ENCODE results near the gene DNAH1. TPM values are rescaled to one million over a fixed set of nuclear protein-coding genes. Genes with fewer than 3 reads are reported as not detected.

Gene DNAH1
- total RNA-seq, 1 experiment from 2014 or later = 5.9 TPM

DNA sequence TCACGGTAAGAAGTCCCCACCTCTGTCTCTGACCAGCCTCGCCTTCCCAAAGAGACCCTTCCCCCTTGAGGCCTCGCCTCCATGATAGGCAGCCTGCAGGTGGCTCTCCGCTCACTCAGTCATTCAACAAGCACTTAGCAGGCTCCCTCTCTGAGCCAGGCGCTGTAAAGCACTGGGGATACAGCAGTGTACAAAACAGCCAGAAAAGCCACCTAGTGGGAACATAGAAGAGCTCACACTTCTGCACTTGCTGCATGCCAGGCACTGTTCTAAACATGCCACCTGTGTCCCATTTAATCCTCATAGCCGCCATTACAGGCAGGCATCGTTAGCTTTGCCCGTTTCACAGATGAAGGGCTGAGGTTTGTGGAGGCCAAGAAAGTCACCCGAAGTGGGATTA, 72.8 kb downstream of the DNAH1 start:
- CTCF ChIA-PET = interaction anchor here (0.5 to 0.6 kb wide), 2 partner anchors 297 to 1102 kb away, joined by 3 to 5 read pairs; partner anchors contain the start of genes GNL3 and PBRM1

DNA sequence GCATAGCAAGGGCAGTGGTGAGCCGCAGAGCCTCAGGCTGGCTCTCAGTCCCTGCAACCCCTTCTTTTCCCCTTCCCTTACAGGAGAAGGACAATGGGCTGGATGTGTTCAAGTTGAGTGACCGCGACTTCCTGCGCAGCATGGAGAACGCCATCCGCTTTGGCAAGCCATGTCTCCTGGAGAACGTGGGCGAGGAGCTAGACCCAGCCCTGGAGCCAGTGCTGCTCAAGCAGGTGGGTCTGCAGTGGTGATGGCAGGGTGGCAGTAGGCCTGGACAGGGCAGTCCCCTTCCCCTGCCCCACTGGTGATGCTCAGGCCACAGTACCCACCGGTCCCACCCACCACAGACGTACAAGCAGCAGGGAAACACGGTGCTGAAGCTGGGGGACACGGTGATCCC, 75.0 kb downstream of the DNAH1 start:
- no peaks in the 10 kb centered on the region for H3K36me3 ChIP-seq (ENCODE audit: low read depth)
- H3K4me3 ChIP-seq = no peak overlapping the region
- BruUV-seq (replicated peaks) = no TSS peak
- no peak overlapping the region for H3K27ac ChIP-seq
- H3K9me2 ChIP-seq (ENCODE audit: insufficient read depth) = no peaks in the 10 kb centered on the region
- H3K27me3 ChIP-seq (ENCODE audit: insufficient read depth, low read depth) = no peaks in the 10 kb centered on the region
- intact Hi-C loops (cut with micrococcal nuclease; ENCODE audit: unreplicated experiment) = no loop called here
- TF ChIP-seq, protein P1, sequence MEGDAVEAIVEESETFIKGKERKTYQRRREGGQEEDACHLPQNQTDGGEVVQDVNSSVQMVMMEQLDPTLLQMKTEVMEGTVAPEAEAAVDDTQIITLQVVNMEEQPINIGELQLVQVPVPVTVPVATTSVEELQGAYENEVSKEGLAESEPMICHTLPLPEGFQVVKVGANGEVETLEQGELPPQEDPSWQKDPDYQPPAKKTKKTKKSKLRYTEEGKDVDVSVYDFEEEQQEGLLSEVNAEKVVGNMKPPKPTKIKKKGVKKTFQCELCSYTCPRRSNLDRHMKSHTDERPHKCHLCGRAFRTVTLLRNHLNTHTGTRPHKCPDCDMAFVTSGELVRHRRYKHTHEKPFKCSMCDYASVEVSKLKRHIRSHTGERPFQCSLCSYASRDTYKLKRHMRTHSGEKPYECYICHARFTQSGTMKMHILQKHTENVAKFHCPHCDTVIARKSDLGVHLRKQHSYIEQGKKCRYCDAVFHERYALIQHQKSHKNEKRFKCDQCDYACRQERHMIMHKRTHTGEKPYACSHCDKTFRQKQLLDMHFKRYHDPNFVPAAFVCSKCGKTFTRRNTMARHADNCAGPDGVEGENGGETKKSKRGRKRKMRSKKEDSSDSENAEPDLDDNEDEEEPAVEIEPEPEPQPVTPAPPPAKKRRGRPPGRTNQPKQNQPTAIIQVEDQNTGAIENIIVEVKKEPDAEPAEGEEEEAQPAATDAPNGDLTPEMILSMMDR (conservative IDR thresholded peaks at IDR 0.05) = no peak
- no peak for TF ChIP-seq EZH2 (IDR thresholded peaks at IDR 0.05; ENCODE audit: low read depth)
- no peaks in the 10 kb centered on the region for H4K20me1 ChIP-seq (ENCODE audit: insufficient read depth)
- H3K9me3 ChIP-seq (ENCODE audit: insufficient read depth, low read depth) = no peaks in the 10 kb centered on the region
- DNase-seq = no peak
- POLR2A ChIA-PET (ENCODE audit: unreplicated experiment) = no interaction called here
- H3F3A ChIP-seq (ENCODE audit: insufficient read depth, low read depth) = no peaks in the 10 kb centered on the region
- CTCF ChIA-PET = no interaction called here
- H3K4me1 ChIP-seq (replicated peaks; ENCODE audit: insufficient read depth) = no peaks in the 10 kb centered on the region
- no peak overlapping the region for H2AFZ ChIP-seq
- no peaks in the 10 kb centered on the region for H3K79me2 ChIP-seq (ENCODE audit: low read depth)
- H3K4me2 ChIP-seq = no peak overlapping the region

More for the DNA sequence above, 72.8 kb downstream of the DNAH1 start:
- Histone ChIP-seq H3K9me3 (ENCODE audit: insufficient read depth, low read depth) (no peaks in the 10 kb centered on the region), H4K20me1 (ENCODE audit: insufficient read depth) (no peaks in the 10 kb centered on the region), H3K36me3 (ENCODE audit: low read depth) (no peaks in the 10 kb centered on the region), H3K9me2 (ENCODE audit: insufficient read depth) (no peaks in the 10 kb centered on the region), H3F3A (ENCODE audit: insufficient read depth, low read depth) (no peaks in the 10 kb centered on the region), H3K4me3 (no peak overlapping the region), H3K4me2 (no peak overlapping the region), H3K79me2 (ENCODE audit: low read depth) (no peaks in the 10 kb centered on the region), H3K27ac (no peak overlapping the region), H3K27me3 (ENCODE audit: insufficient read depth, low read depth) (no peaks in the 10 kb centered on the region), H3K4me1 (replicated peaks; ENCODE audit: insufficient read depth) (no peaks in the 10 kb centered on the region), H2AFZ (no peak overlapping the region)
- DNase-seq = no peak
- TF ChIP-seq, protein P1 (conservative IDR thresholded peaks at IDR 0.05) = no peak; the same call in 1 of the 2 replicates
- TF ChIP-seq EZH2 (IDR thresholded peaks at IDR 0.05; ENCODE audit: low read depth) = no peak
- BruUV-seq (replicated peaks) = no TSS peak
- intact Hi-C loops (cut with micrococcal nuclease; ENCODE audit: unreplicated experiment) = loop anchor here (5.0 kb wide), 2 partner anchors 97 to 157 kb away; no protein-coding TSS in a partner anchor
- POLR2A ChIA-PET (ENCODE audit: unreplicated experiment) = no interaction called here

DNA sequence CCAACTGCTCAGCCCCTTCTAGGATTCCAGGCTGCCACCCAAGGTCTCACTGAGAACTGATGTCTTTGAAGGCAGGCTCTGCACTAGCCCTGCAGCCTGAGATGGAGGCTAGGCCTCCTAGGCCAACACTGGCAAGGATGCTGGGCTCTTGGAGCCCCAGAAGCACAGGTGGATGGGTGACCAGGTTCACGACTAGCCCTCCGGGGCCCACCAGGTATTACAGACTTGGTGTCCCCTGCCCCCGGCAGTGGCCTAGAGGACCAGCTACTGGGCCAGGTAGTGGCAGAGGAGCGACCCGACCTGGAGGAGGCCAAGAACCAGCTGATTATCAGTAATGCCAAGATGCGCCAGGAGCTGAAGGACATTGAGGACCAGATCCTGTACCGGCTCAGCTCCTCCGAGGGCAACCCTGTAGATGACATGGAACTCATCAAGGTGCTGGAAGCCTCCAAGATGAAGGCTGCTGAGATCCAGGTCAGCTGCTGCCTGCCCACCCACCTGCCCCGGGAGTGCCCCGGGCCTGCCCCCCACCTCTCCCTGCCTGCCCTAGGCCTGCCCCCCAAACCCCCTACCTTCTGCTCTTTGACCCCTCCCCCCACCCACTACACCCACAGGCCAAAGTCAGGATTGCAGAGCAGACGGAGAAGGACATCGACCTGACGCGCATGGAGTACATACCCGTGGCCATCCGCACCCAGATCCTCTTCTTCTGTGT, 76.3 kb downstream of the DNAH1 start:
- POLR2A ChIA-PET (ENCODE audit: unreplicated experiment) = no interaction called here
- Histone ChIP-seq H2AFZ (no peak overlapping the region), H3K27me3 (ENCODE audit: insufficient read depth, low read depth) (no peaks in the 10 kb centered on the region), H3K79me2 (ENCODE audit: low read depth) (no peaks in the 10 kb centered on the region), H3K4me2 (no peak overlapping the region), H3K4me1 (replicated peaks; ENCODE audit: insufficient read depth) (no peaks in the 10 kb centered on the region), H3F3A (ENCODE audit: insufficient read depth, low read depth) (no peaks in the 10 kb centered on the region), H3K27ac (no peak overlapping the region), H3K36me3 (ENCODE audit: low read depth) (no peaks in the 10 kb centered on the region), H3K9me3 (ENCODE audit: insufficient read depth, low read depth) (no peaks in the 10 kb centered on the region), H4K20me1 (ENCODE audit: insufficient read depth) (no peaks in the 10 kb centered on the region), H3K9me2 (ENCODE audit: insufficient read depth) (no peaks in the 10 kb centered on the region), H3K4me3 (no peak overlapping the region)
- CTCF ChIA-PET = no interaction called here
- intact Hi-C loops (cut with micrococcal nuclease; ENCODE audit: unreplicated experiment) = no loop called here
- BruUV-seq (replicated peaks) = no TSS peak
- TF ChIP-seq, protein P1 (conservative IDR thresholded peaks at IDR 0.05) = no peak
- TF ChIP-seq EZH2 (IDR thresholded peaks at IDR 0.05; ENCODE audit: low read depth) = no peak
- no peak for DNase-seq

Measured in PC-9 (cell line).